ENCODE results near the gene TMEM131L.
"Not testable (repeated sequence)": the region's sequence is repeated elsewhere in the genome, so short reads cannot be mapped to it uniquely, and the experiment has no call there.

The TMEM131L gene

GRCh38 chr4:153447175-153447905, 18.8 kb upstream of the TMEM131L start:
- DNase-seq (ENCODE audit: low read depth): no peak

- no peak for DNase-seq (ENCODE audit: low read depth)
Measured at GRCh38 chr4:153448003-153448731, 18.0 kb upstream of the TMEM131L start.

- DNase-seq (ENCODE audit: low read depth): no peak
Measured at GRCh38 chr4:153449338-153449737, 16.8 kb upstream of the TMEM131L start.

- DNase-seq (ENCODE audit: low read depth): no peak
Measured at GRCh38 chr4:153450544-153450917, 15.6 kb upstream of the TMEM131L start.

GRCh38 chr4:153451145-153451544, 15.0 kb upstream of the TMEM131L start:
- not testable (repeated sequence) for DNase-seq (ENCODE audit: low read depth)

GRCh38 chr4:153451911-153452657, 14.1 kb upstream of the TMEM131L start:
- DNase-seq (ENCODE audit: low read depth): no peak

GRCh38 chr4:153452658-153453378, 13.3 kb upstream of the TMEM131L start:
- DNase-seq (ENCODE audit: low read depth): no peak

- no peak for DNase-seq (ENCODE audit: low read depth)
Measured at GRCh38 chr4:153453402-153453801, 12.8 kb upstream of the TMEM131L start.

- no peak for DNase-seq (ENCODE audit: low read depth)
Measured at GRCh38 chr4:153458969-153459368, 7.2 kb upstream of the TMEM131L start.

- DNase-seq (ENCODE audit: low read depth): not testable (repeated sequence)
Measured at GRCh38 chr4:153461549-153461948, 4.6 kb upstream of the TMEM131L start.

GRCh38 chr4:153464068-153464467, 2.1 kb upstream of the TMEM131L start:
- DNase-seq (ENCODE audit: low read depth): no peak

GRCh38 chr4:153465140-153465539, 1.0 kb upstream of the TMEM131L start:
- DNase-seq (ENCODE audit: low read depth): no peak

- peak; percentile 10 for DNase-seq (ENCODE audit: low read depth)
Measured at GRCh38 chr4:153465615-153466080, 512 bp upstream of the TMEM131L start.

GRCh38 chr4:153466949-153467896, 1.1 kb downstream of the TMEM131L start:
- peak; percentile 43 for DNase-seq (ENCODE audit: low read depth)

- no peak for DNase-seq (ENCODE audit: low read depth)
Measured at GRCh38 chr4:153467897-153468262, 1.7 kb downstream of the TMEM131L start.

- DNase-seq (ENCODE audit: low read depth): no peak
Measured at GRCh38 chr4:153468587-153468986, 2.4 kb downstream of the TMEM131L start.

GRCh38 chr4:153469031-153469430, 2.9 kb downstream of the TMEM131L start:
- DNase-seq (ENCODE audit: low read depth): no peak

GRCh38 chr4:153471071-153471697, 5.0 kb downstream of the TMEM131L start:
- not testable (repeated sequence) for DNase-seq (ENCODE audit: low read depth)

GRCh38 chr4:153471698-153472093, 5.5 kb downstream of the TMEM131L start:
- DNase-seq (ENCODE audit: low read depth): no peak

Data from stimulated activated CD8-positive, alpha-beta memory T cell treated with anti-CD3 and anti-CD28 coated beads, Interleukin-12 subunit alpha, Interleukin-12 subunit beta, amount 100 ng/mL, for 4 hours (primary cell).